Subcutaneous abdominal adipose tissue (tissue), 5 donors: ENCODE results near the gene ADGRD1.

Source experiments
- H3K27ac ChIP-seq: one replicate; pipeline ENCODE4 v1.7.0; 2013; ENCODE audit warnings: low read depth, mild to moderate bottlenecking, inconsistent platforms, low read length, moderate library complexity
- H3K27me3 ChIP-seq, 5 donors: one replicate each; pipeline ENCODE4 v1.7.0; 2013; ENCODE audit warnings: low read length in 5 of 5, inconsistent platforms in 1 of 5; ENCODE audit not compliant: control insufficient read depth in 5 of 5, insufficient read depth in 4 of 5
- H3K36me3 ChIP-seq, 5 donors: one replicate each; pipeline ENCODE4 v1.7.0; 2013; ENCODE audit warnings: low read length in 5 of 5; ENCODE audit not compliant: control insufficient read depth in 5 of 5, insufficient read depth in 5 of 5
- H3K4me1 ChIP-seq, 5 donors: one replicate each; pipeline ENCODE4 v1.7.0; 2013; ENCODE audit warnings: low read length in 5 of 5, mild to moderate bottlenecking in 3 of 5, moderate library complexity in 1 of 5; ENCODE audit not compliant: control insufficient read depth in 5 of 5, insufficient read depth in 5 of 5
- H3K4me3 ChIP-seq, 5 donors: one replicate each; pipeline ENCODE4 v1.7.0; 2013; ENCODE audit warnings: low read length in 5 of 5, low read depth in 1 of 5
- H3K9ac ChIP-seq, 5 donors: one replicate each; pipeline ENCODE4 v1.7.0; 2013; ENCODE audit warnings: low read length in 5 of 5, mild to moderate bottlenecking in 4 of 5, moderate library complexity in 3 of 5
- H3K9me3 ChIP-seq, 5 donors: one replicate each; pipeline ENCODE4 v1.7.0; 2013; ENCODE audit warnings: low read length in 5 of 5; ENCODE audit not compliant: control insufficient read depth in 5 of 5
- donor health status: healthy.
- donor health status: healthy.
- donor health status: healthy.
- donor health status: healthy.
- donor health status: healthy.

The ADGRD1 gene

DNA sequence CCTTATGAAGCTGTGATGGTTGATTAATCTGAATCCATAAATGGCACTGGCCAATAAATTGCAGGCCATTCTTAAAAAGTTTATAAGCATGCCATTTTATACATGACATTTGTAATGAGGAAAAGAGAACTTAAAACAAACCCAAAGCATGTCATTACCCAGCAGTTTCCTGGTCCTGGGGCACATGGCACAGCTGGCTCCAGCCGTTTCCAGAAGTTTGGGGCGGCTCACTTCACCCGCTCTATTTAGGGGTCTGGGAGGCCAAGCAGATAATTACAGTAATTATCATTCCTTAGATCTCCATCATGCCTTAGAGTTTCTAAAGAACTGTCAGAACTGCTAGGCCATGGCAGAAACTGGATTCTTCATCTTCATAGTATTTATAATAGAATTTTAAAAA, 6.4 kb downstream of the ADGRD1 start:
- Histone ChIP-seq H3K4me1 (peaks cover 0 to 5% (median 0%) of the 10 kb centered on the region in 5 donors), H3K27me3 (peaks cover 2 to 17% (median 5%) of the 10 kb centered on the region in 5 donors), H3K9ac (no peak overlapping the region), H3K4me3 (no peak overlapping the region), H3K27ac (no peak overlapping the region), H3K9me3 (no peaks in the 10 kb centered on the region), H3K36me3 (peaks cover 0 to 4% (median 0%) of the 10 kb centered on the region in 5 donors)

DNA sequence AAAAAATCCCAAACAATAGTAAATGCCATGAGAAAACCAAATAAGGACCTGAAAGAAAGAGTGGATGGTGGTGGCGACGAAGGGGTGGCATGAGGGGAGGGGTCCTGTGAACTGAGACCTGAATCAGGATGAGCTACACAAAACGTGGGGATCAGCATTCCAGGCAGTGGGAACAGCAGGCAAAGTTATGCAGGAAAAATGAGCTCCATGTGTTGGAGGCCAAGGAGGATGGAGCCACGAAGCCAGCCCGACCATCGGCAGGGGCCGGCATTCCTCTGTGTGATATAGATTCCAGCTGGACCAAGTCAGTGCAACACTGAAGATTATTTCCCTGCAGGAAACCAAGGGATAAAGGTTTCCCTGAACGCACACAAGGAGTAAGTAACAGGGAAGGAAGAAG, 7.1 kb downstream of the ADGRD1 start:
- H3K9me3 ChIP-seq: no peaks in the 10 kb centered on the region
- H3K27ac ChIP-seq: no peak overlapping the region

GRCh38 chr12:130961921-130962451, 8.3 kb downstream of the ADGRD1 start:
- H3K27ac ChIP-seq: no peak overlapping the region
- peaks cover 0 to under 1% (median 0%) of the 10 kb centered on the region in 5 donors for H3K36me3 ChIP-seq
- no peak overlapping the region for H3K4me3 ChIP-seq
- no peak overlapping the region for H3K9ac ChIP-seq
- H3K9me3 ChIP-seq: no peaks in the 10 kb centered on the region
- H3K4me1 ChIP-seq: peaks cover 0 to 4% (median 0%) of the 10 kb centered on the region in 5 donors
- peaks cover 0 to 1% (median 0%) of the 10 kb centered on the region in 5 donors for H3K27me3 ChIP-seq

More for the DNA sequence above, 7.1 kb downstream of the ADGRD1 start:
- Histone ChIP-seq H3K4me1 (peaks cover 0 to 5% (median 0%) of the 10 kb centered on the region in 5 donors), H3K36me3 (peaks cover 0 to 4% (median 0%) of the 10 kb centered on the region in 5 donors), H3K9ac (no peak overlapping the region), H3K27me3 (peaks cover 0 to 12% (median 2%) of the 10 kb centered on the region in 5 donors), H3K4me3 (no peak overlapping the region)

DNA sequence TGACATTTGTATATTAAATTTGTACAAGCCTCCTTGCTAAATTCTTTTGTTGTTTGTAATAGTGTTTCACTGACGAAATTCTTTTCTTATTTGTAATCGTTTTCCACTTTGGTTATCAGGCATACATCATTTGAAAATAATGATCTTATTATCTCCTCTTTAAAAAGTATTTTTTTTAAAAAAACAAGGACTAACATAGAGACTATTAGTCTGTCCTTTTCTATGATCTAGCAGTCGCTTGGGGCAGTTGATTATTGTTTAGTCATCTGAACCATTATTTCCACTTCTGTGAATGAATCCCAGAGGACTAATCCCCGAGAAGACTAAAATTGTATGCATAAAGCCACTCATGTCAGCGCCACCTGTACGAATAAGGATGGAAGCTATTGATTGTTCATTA, 11.5 kb downstream of the ADGRD1 start:
- Histone ChIP-seq H3K9ac (no peak overlapping the region), H3K4me1 (no peaks in the 10 kb centered on the region), H3K9me3 (no peaks in the 10 kb centered on the region), H3K27ac (no peak overlapping the region), H3K27me3 (no peaks in the 10 kb centered on the region), H3K36me3 (peaks cover 0 to 4% (median 0%) of the 10 kb centered on the region in 5 donors), H3K4me3 (no peak overlapping the region)

- no peak overlapping the region for H3K9ac ChIP-seq
- H3K36me3 ChIP-seq: peaks cover 0 to 4% (median 0%) of the 10 kb centered on the region in 5 donors
- H3K9me3 ChIP-seq: no peaks in the 10 kb centered on the region
- no peaks in the 10 kb centered on the region for H3K27me3 ChIP-seq
- H3K4me3 ChIP-seq: no peak overlapping the region
- H3K4me1 ChIP-seq: no peaks in the 10 kb centered on the region
- H3K27ac ChIP-seq: no peak overlapping the region
Measured at GRCh38 chr12:130965668-130966067, 12.0 kb downstream of the ADGRD1 start.

- Histone ChIP-seq H3K4me1 (no peaks in the 10 kb centered on the region), H3K9ac (no peak overlapping the region), H3K4me3 (no peak overlapping the region), H3K27ac (no peak overlapping the region), H3K36me3 (peaks cover 0 to 6% (median 0%) of the 10 kb centered on the region in 5 donors), H3K9me3 (no peaks in the 10 kb centered on the region), H3K27me3 (no peaks in the 10 kb centered on the region)
Measured at GRCh38 chr12:130966443-130967030, 12.8 kb downstream of the ADGRD1 start.

GRCh38 chr12:130967636-130968035, 13.9 kb downstream of the ADGRD1 start:
- H3K36me3 ChIP-seq: peaks cover 0 to 11% (median 4%) of the 10 kb centered on the region in 5 donors

DNA sequence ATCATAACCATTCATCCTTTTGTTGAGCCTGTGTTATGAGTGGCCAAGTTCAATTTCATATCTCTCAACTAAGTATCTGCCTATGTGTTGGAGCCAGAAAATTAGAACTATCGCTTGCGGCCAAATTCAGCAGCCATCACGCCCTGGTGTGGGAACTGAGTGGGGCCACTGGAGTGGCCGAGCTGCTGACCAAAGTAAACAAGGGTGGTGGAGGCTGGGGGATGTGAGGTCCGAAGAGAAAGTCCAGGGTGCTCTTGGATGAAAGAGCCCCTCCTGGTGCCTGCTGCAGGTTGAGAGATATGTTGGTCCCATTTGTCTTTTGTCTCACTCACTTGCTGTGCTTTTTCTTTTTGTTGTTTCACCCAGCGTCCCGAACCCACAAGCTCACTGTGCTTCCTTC, 14.9 kb downstream of the ADGRD1 start:
- Histone ChIP-seq H3K27ac (no peak overlapping the region), H3K4me3 (no peak overlapping the region)

More at GRCh38 chr12:130967636-130968035, 13.9 kb downstream of the ADGRD1 start:
- Histone ChIP-seq H3K9ac (no peak overlapping the region), H3K9me3 (no peaks in the 10 kb centered on the region), H3K4me3 (no peak overlapping the region), H3K4me1 (no peaks in the 10 kb centered on the region), H3K27me3 (no peaks in the 10 kb centered on the region), H3K27ac (no peak overlapping the region)

DNA sequence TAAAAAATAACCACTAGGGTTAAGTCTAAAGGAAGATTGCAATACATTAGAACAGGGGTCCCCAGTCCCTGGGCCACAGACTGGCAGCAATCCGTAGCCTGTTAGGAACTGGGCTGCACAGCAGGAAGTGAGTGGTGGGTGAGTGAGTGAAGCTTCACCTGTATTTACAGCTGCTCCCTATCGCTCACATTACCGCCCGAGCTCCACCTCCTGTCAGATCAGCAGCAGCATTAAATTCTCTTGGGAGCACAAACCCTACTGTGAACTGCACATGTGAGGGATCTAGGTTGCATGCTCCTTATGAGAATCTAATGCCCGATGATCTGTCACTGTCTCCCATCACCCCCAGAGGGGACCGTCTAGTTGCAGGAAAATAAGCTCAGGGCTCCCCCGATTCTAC, 15.5 kb downstream of the ADGRD1 start:
- no peaks in the 10 kb centered on the region for H3K9me3 ChIP-seq
- peaks cover 0 to 13% (median 4%) of the 10 kb centered on the region in 5 donors for H3K36me3 ChIP-seq
- H3K4me3 ChIP-seq: no peak overlapping the region

More for the DNA sequence above, 14.9 kb downstream of the ADGRD1 start:
- Histone ChIP-seq H3K27me3 (no peaks in the 10 kb centered on the region), H3K9ac (no peak overlapping the region), H3K36me3 (peaks cover 0 to 13% (median 4%) of the 10 kb centered on the region in 5 donors), H3K9me3 (no peaks in the 10 kb centered on the region), H3K4me1 (no peaks in the 10 kb centered on the region)

DNA sequence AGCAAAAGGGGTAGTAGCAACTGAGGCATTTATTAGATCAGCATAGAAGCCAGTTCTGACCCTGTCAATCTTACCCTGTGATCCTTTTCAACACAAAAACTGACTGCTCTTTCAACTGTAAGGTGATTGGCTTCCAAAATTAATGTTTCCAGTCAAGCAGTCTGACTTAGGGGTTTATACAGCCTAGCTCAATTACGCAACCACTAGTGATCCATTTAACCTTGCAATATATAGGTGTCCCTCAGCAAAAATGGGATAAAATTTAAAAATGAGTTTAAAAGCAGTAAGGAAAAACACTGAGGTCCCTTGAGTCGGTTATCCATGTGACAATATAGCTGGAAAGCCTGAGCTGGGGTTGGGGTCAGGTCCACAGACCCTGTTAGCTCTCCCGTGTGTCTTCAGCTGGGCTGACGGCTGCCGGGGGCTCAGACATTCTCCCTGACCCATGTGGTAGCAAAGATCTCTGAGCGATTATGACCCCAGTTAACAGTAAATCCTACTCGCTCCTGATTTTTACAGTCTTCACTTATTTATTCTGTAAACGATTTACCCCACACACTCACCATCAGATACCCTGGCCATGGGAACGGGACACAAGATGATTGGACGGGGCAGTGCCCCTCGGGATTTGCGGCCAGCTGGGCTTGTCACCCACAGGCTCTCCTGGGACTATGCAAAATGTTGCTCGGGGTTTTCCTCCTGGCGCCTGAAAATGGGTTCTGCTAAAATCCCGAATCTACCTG, 16.6 kb downstream of the ADGRD1 start:
- Histone ChIP-seq H3K4me3 (no peak overlapping the region), H3K9ac (no peak overlapping the region), H3K4me1 (peaks cover 0 to 3% (median 0%) of the 10 kb centered on the region in 5 donors), H3K9me3 (no peaks in the 10 kb centered on the region), H3K27me3 (no peaks in the 10 kb centered on the region), H3K36me3 (peaks cover 0 to 13% (median 4%) of the 10 kb centered on the region in 5 donors), H3K27ac (no peak overlapping the region)

More for the DNA sequence above, 15.5 kb downstream of the ADGRD1 start:
- H3K4me1 ChIP-seq: no peaks in the 10 kb centered on the region
- no peaks in the 10 kb centered on the region for H3K27me3 ChIP-seq
- H3K27ac ChIP-seq: no peak overlapping the region
- H3K9ac ChIP-seq: no peak overlapping the region
